Inflammatory macrophage treated with lipopolysaccharide for 1 hour (primary cell): ENCODE data around the gene TYRP1.
"Not testable (repeated sequence)": the region's sequence is repeated elsewhere in the genome, so short reads cannot be mapped to it uniquely, and the experiment has no call there.

ENCODE experiments used
- DNase-seq, 2 donors: peaks; one replicate each; pipeline ENCODE4 v3.0.0-alpha.2; 2020 to 2022

Gene TYRP1, protein sequence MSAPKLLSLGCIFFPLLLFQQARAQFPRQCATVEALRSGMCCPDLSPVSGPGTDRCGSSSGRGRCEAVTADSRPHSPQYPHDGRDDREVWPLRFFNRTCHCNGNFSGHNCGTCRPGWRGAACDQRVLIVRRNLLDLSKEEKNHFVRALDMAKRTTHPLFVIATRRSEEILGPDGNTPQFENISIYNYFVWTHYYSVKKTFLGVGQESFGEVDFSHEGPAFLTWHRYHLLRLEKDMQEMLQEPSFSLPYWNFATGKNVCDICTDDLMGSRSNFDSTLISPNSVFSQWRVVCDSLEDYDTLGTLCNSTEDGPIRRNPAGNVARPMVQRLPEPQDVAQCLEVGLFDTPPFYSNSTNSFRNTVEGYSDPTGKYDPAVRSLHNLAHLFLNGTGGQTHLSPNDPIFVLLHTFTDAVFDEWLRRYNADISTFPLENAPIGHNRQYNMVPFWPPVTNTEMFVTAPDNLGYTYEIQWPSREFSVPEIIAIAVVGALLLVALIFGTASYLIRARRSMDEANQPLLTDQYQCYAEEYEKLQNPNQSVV

DNA sequence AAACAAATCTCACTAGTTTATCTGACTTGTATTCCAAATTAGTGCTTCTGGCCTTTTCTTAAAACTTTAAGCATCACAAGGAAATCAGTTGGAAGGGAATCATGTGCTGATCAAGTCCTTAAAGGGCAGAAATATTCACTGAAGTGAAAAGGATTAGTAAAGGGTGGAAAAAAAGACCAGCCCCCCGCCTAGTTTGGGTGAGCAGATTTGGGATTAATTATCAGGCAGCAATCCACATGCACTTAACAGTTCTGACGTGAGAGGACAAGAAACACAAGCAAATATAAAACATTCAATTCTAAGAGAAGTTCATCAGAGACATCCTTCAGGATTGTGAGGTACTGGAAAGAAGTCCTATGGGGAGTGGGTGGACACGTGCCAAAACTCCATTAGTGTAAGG lies at the start of gene TYRP1:
TSS of gene TYRP1 (plus strand) at position 245 of the 400 bp plus-strand sequence. CDS start 612 bp downstream, outside the sequence.
- no peak for DNase-seq

DNA sequence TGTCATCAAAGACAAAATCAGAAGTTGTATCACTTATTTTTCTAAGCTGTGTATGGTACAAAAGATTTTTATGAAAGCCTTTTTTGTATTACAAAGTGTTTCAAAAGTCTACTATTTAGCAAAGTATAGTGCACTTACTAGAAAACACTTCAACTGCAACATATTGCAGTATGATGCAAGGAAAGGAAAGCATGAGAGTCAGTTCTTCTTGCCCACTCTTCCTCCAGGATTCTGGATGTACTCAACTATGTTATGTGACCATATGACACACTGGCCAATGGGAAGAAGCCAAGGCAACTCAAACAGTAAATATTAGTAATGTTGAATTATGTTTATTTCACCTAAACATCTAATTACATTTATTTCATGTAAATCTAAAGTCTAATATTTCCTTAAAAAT lies 49.5 kb upstream of the TYRP1 start:
- DNase-seq, result no peak

- no peak for DNase-seq
These were observed 44.3 kb upstream of the TYRP1 start for GRCh38 chr9:12648925-12649324.

DNA sequence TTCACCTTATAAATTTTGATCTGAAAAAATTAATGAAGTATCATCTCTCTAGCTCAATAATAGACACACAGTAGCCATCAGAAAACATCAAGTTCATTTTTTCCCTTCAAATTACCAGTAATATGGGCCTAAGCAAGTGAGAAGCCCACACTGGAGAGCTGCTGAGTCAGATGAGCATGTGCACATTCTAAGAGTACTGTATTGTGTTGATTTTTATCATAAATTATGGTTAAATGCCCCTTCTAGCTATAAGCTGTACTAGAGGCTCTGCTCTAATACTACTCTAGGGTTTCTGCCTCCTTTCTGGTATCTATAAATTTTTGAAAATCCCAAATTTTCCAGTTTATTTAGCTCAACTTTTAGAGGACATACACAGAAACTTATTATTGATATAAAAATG lies 42.1 kb upstream of the TYRP1 start:
- DNase-seq, result no peak

DNA sequence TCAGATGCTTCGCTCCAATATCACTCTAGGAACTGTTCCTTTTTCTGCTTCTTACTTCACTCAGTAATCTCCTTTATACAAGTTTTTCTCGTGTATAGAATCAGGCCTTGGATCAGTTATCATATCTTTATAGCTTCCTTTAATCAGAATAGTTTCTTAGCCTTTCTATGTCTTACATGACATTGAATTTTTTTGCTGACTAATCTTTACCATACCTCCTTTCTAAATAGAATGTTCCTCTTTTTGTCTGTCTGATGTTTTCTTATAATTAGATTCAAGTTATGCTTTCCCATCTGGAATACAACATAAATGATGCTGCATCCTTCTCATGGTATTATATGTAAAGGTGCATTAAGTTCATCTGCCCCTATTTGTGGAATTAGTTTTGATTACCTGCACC lies 40.2 kb upstream of the TYRP1 start:
- no peak for DNase-seq

DNA sequence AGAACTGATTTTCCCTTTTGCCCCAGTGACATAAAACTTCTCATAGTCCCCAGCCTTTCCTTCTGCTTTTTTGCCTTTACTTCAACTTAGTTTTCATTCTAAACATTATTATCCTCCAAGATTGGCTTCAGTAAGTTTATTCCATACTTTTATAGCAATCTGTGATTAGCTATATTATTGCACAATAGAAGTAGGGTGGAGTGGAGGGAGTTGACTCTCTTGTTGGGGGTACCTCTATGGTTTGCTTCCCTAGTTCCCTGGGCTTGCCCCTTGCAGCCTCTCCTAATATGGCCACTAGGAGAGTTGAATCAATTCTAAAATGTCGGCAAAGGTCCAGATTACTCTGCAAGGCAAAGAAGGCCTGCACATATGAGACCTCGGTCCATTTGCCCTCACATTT lies 36.4 kb upstream of the TYRP1 start:
- DNase-seq, result no peak

DNA sequence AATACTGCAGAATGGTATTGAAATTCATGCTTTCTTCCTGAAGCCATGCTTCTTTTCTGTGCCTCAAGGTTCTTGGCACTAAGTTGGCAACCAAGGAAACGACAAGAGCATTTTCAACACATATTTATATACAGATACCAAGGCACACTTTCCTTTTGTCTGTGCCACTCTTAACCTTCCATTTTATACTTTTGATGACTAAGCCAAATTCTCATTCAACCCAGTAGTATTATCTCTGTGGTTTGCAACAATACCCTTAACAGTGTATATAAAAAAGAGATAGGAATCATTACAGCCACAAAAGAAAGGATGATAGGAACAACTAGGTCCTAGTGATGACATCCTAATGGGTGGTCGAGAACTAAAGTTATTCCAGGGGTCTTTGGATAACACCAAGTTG lies 36.0 kb upstream of the TYRP1 start:
- DNase-seq, result no peak

GRCh38 chr9:12657998-12658397 lies 35.2 kb upstream of the TYRP1 start:
- DNase-seq, result no peak

DNA sequence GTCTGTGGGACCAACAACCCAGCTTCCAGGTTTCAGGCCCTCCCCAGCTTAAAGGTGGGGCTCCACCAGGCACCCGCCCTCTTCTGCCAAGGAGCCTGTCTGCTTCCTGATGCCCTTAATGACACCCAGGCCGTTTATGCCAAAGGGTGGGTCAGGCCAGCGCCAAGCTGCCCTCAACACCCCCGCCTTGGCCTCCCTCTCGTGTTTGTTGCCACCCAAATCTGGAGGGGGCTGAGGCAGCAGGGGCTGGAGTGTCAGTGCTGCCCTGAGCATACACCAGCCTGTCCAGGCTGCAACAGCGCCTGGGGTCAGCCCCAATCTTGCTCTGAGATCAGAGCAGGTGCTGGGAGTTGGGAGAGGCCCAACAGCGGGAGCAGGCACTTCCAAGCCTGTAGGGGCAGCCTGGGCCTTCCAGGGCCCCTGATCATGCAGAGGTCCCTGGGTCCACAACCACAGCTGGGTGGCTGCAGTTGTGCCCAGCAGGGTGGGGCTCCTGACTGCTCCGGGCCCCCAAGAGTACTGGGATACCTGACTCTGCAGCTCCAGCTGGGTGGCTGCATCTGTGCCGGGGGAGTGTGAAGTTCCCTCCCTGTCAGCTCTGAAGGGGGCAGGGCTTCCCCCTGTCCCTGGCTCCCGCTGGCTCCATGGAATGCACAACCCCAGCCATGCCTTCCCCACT lies 34.5 kb upstream of the TYRP1 start:
- DNase-seq, result no peak

- no peak for DNase-seq
These were observed 34.0 kb upstream of the TYRP1 start for GRCh38 chr9:12659220-12659619.

- DNase-seq, result no peak
These were observed 26.4 kb upstream of the TYRP1 start for GRCh38 chr9:12666813-12667212.

DNA sequence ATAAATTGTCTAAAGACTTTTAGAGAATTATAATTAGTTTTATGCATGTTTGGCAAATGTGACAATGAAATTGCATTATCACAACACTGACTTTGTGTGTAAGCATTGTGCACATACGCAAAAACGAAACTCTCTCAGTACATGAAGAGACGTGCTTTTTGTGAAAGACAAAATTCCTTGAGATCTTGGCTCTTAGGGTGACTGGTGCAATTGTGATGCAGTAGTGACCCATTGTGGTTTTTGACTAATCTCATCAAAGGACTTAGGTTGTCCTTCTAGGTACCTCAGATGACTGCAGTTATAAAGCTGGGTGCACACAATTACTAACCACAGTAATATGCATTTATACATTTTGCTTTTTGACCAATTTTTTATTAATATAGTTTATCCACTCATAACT lies 25.3 kb upstream of the TYRP1 start:
- DNase-seq, result no peak

DNA sequence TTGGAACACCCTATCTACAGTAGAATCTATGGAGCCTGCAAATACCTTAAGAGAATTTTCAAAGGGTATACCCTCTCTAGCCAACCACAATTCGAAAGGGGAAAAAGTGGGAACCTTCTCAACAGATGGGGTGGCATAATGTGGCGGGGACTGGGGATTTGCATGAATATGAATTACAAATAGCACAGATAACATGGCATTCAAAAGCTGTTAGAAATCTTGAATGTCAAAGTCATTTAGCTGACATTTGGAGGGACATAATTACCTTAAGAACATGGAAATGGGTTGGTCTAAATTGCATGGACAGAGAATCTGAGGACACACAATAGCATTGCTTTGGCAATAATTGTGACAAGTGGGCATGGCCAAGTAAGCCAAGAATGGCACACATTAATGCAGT lies 23.2 kb upstream of the TYRP1 start:
- no peak for DNase-seq

DNA sequence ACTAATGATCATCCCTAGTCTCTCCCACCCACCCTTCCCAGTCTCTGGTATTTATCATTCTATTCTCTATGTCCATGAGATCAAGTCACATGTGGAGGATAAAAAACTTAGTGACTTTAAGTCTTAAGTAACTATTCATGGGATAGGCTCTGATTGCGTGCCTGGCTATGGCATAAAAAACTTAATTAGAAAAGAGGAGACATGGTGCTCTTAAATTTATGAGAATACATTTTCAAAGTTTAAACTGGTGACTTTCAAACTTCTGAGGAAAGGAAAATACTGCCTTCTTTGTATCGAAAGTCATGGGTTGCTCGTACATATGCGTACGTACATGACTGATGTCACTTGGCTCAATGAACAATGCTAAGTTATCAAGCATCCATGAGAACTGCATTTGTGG lies 18.2 kb upstream of the TYRP1 start:
- DNase-seq, result no peak

GRCh38 chr9:12677462-12678126 lies 15.6 kb upstream of the TYRP1 start:
- DNase-seq, result not testable (repeated sequence)

DNA sequence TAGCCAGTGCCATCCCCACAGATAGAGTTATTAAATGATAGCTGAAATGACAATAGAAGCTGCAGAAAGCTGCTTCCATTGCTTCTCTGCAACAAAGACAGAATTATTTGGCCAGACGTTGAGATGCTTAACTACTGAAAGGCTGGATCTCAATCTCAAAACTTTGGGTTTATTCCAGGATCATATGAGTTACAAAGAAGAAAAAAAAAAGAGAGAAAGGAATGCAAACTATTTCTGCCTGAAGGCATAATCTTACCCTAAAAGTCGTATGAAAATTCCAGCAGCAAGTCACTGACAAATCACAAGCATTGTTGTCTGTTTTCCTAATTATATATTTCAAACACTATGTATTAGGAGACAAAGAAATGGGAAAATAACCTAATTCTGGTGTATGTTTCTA lies 12.8 kb upstream of the TYRP1 start:
- DNase-seq, result no peak

DNA sequence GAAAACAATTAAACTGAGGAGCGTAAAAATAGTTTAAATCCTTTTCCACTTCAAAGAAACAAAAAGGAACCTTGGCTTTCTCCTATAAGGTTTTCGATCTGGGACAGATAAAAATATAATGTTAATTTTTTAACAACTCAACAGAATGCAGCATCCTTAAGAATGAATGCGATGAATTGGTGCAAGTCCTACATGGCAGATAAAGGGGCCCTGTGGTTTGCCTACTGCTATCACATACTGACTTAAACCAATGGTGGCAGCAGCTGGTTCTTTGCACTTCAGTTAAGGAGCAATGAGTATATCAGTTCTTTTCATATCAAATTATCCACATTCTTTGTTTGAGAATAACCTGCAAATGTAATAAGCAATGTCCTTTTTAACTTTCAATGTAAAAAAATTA lies 12.4 kb upstream of the TYRP1 start:
- DNase-seq, result no peak

GRCh38 chr9:12681620-12682019 lies 11.6 kb upstream of the TYRP1 start:
- DNase-seq, result no peak

DNA sequence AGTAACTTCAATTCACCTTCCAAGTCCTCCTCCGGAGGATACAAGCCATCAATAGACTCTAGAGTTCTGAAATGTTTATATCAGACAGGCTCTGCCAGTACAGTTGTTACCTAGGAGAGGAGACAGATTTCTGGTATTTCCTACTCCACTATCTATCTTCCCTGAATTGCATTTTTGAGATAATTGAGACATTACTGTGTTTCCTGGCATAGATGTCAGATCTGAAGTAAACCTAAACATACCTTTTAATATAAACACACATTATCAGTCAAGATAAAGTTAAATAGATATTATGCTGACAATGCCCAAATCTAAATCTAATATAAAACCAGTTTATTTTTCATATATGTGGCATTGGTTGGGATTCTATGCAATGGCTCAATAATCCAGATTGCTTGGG lies 8.2 kb upstream of the TYRP1 start:
- no peak for DNase-seq

GRCh38 chr9:12689233-12689632 lies 4.0 kb upstream of the TYRP1 start:
- no peak for DNase-seq

DNA sequence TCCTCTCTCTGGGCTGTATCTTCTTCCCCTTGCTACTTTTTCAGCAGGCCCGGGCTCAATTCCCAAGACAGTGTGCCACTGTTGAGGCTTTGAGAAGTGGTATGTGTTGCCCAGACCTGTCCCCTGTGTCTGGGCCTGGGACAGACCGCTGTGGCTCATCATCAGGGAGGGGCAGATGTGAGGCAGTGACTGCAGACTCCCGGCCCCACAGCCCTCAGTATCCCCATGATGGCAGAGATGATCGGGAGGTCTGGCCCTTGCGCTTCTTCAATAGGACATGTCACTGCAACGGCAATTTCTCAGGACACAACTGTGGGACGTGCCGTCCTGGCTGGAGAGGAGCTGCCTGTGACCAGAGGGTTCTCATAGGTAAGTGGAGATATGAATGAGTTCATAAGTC lies 828 bp downstream of the TYRP1 start:
- DNase-seq, result no peak

GRCh38 chr9:12695474-12695873 lies 2.3 kb downstream of the TYRP1 start:
- DNase-seq, result no peak

DNA sequence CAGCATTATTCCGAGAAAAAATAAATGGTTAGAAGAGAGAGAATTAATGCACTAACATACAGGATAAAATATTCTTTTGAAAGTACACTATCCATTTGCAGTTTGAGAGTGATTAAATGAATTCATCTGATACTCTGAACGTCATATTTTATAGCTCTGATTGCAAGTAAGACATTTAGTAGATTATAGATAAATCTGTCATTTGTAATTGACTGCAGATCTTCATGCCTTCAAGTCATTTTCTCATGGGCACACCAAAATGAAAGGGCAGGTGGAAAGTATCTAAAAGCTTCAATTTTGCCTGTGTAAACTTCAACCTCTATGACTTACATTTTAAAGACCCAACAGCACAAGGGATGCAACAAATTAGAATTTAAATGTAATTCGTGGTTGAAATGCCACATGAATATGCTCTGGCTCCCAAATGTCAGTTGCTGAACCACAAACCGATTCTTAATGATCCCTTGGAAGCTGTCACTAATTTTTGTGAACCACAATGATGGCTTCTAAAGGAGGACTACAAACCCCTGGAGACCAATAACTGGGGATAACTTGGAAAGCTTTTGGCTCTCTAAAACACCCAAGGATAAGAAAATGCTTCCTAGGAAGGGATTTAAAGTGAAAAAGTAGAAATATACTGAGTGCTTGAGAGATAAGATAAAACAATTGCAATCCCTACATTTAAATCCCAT lies 3.9 kb downstream of the TYRP1 start:
- DNase-seq, result no peak
